H9 (cell line): ENCODE data around the gene PTEN. TPM values are rescaled to one million over a fixed set of nuclear protein-coding genes. Genes with fewer than 3 reads are reported as not detected.

Experiments used
- DNase-seq: peaks from one replicate; pipeline ENCODE4 v3.0.0-alpha.2; 2017
- H2AFZ ChIP-seq: one replicate; pipeline ENCODE4 v1.6.1; 2013; ENCODE audit warnings: mild to moderate bottlenecking, low read length, control low read depth, moderate library complexity
- H2AK5ac ChIP-seq: 2 replicates; pipeline ENCODE4 v1.6.1; 2013; ENCODE audit warnings: low read length, control low read depth, mixed read lengths; ENCODE audit not compliant: insufficient read length
- H2BK120ac ChIP-seq: one replicate; pipeline ENCODE4 v1.6.1; 2013; ENCODE audit warnings: low read depth, mild to moderate bottlenecking, low read length, control low read depth, inconsistent platforms; ENCODE audit not compliant: poor library complexity, severe bottlenecking
- H2BK12ac ChIP-seq: 2 replicates; pipeline ENCODE4 v1.6.1; 2013; ENCODE audit warnings: low read length, control low read depth, mixed read lengths, low read depth; ENCODE audit not compliant: insufficient read length
- H2BK15ac ChIP-seq: 2 replicates; pipeline ENCODE4 v1.6.1; 2013; ENCODE audit warnings: low read depth, low read length, control low read depth
- H2BK20ac ChIP-seq: one replicate; pipeline ENCODE4 v1.6.1; 2013; ENCODE audit warnings: low read depth, mild to moderate bottlenecking, low read length, control low read depth, inconsistent platforms; ENCODE audit not compliant: poor library complexity, severe bottlenecking
- H2BK5ac ChIP-seq: 2 replicates; pipeline ENCODE4 v1.6.1; 2013; ENCODE audit warnings: low read length, control low read depth, mixed read lengths; ENCODE audit not compliant: insufficient read length
- H3K14ac ChIP-seq: 2 replicates; pipeline ENCODE4 v1.6.1; 2013; ENCODE audit warnings: low read length, control low read depth; ENCODE audit not compliant: insufficient read depth
- H3K18ac ChIP-seq: 2 replicates; pipeline ENCODE4 v1.6.1; 2013; ENCODE audit warnings: low read depth, mild to moderate bottlenecking, mixed read lengths, low read length, control low read depth; ENCODE audit not compliant: insufficient read length
- H3K23ac ChIP-seq: 2 replicates; pipeline ENCODE4 v1.6.1; 2013; ENCODE audit warnings: low read length, control low read depth, mixed read lengths, low read depth; ENCODE audit not compliant: insufficient read length
- H3K23me2 ChIP-seq: 2 replicates; pipeline ENCODE4 v1.6.1; 2013; ENCODE audit warnings: low read depth, mild to moderate bottlenecking, mixed read lengths, low read length, control low read depth; ENCODE audit not compliant: insufficient read length, poor library complexity, severe bottlenecking
- H3K27ac ChIP-seq: 2 replicates; pipeline ENCODE4 v1.5.1; 2013; ENCODE audit warnings: low read length, control low read depth, mixed read lengths, low read depth; ENCODE audit not compliant: insufficient read length
- H3K27me3 ChIP-seq: 2 replicates; pipeline ENCODE4 v1.6.1; 2013; ENCODE audit warnings: low read length, control low read depth, inconsistent platforms; ENCODE audit not compliant: insufficient read depth
- H3K4ac ChIP-seq: 2 replicates; pipeline ENCODE4 v1.6.1; 2013; ENCODE audit warnings: low read depth, mild to moderate bottlenecking, control low read depth, inconsistent platforms, low read length, moderate library complexity
- H3K4me1 ChIP-seq: 2 replicates; pipeline ENCODE4 v1.6.1; 2013; ENCODE audit warnings: low read length, control low read depth, inconsistent platforms; ENCODE audit not compliant: insufficient read depth
- H3K4me2 ChIP-seq: 2 replicates; pipeline ENCODE4 v1.6.1; 2013; ENCODE audit warnings: low read length, control low read depth, mixed read lengths; ENCODE audit not compliant: insufficient read length, insufficient read depth
- H3K56ac ChIP-seq: 2 replicates; pipeline ENCODE4 v1.6.1; 2013; ENCODE audit warnings: low read depth, mild to moderate bottlenecking, mixed read lengths, low read length, control low read depth; ENCODE audit not compliant: insufficient read length
- H3K79me1 ChIP-seq: 2 replicates; pipeline ENCODE4 v1.6.1; 2013; ENCODE audit warnings: low read depth, mild to moderate bottlenecking, moderate library complexity, low read length, control low read depth, inconsistent platforms; ENCODE audit not compliant: insufficient read depth, poor library complexity, severe bottlenecking
- H3K79me2 ChIP-seq: 2 replicates; pipeline ENCODE4 v1.6.1; 2013; ENCODE audit warnings: low read length, control low read depth, inconsistent platforms; ENCODE audit not compliant: insufficient read depth
- H3K9ac ChIP-seq: 2 replicates; pipeline ENCODE4 v1.6.1; 2013; ENCODE audit warnings: low read length, control low read depth, mixed read lengths; ENCODE audit not compliant: insufficient read length; ENCODE audit errors: extremely low read depth
- H3K9me3 ChIP-seq: one replicate; pipeline ENCODE4 v1.6.1; 2013; ENCODE audit warnings: low read depth, low read length, inconsistent platforms; ENCODE audit not compliant: control insufficient read depth
- H3T11ph ChIP-seq: one replicate; pipeline ENCODE4 v1.6.1; 2013; ENCODE audit warnings: mild to moderate bottlenecking, low read length, control low read depth, inconsistent platforms
- H4K20me1 ChIP-seq: one replicate; pipeline ENCODE4 v1.6.1; 2013; ENCODE audit not compliant: control insufficient read depth, insufficient read length, insufficient read depth
- H4K5ac ChIP-seq: 2 replicates; pipeline ENCODE4 v1.6.1; 2013; ENCODE audit warnings: low read depth, mild to moderate bottlenecking, mixed read lengths, low read length, control low read depth; ENCODE audit not compliant: insufficient read length
- H4K8ac ChIP-seq: replicated peaks from 2 replicates; pipeline ENCODE4 v1.6.1; 2013; ENCODE audit warnings: low read length, control low read depth, mixed read lengths, low read depth; ENCODE audit not compliant: insufficient read length
- H4K91ac ChIP-seq: 2 replicates; pipeline ENCODE4 v1.6.1; 2013; ENCODE audit warnings: low read depth, mild to moderate bottlenecking, moderate library complexity, mixed read lengths, low read length, control low read depth; ENCODE audit not compliant: insufficient read length
- H3K27ac Mint-ChIP-seq, 3 experiments: 2 replicates in 2 of 3; 3 replicates in 1 of 3; pipeline ENCODE4 v1.8.0; 2020 to 2021; ENCODE audit warnings: mixed read lengths in 3 of 3, mild to moderate bottlenecking in 1 of 3, moderate library complexity in 1 of 3
- H3K27me3 Mint-ChIP-seq: 2 replicates; pipeline ENCODE4 v1.8.0; 2021; ENCODE audit warnings: low read depth, mild to moderate bottlenecking, moderate library complexity, mixed read lengths
- H3K36me3 Mint-ChIP-seq, 3 experiments: 2 replicates in 2 of 3; 3 replicates in 1 of 3; pipeline ENCODE4 v1.8.0; 2020 to 2021; ENCODE audit warnings: low read depth in 3 of 3, mixed read lengths in 3 of 3; ENCODE audit not compliant: insufficient read depth in 1 of 3
- H3K4me1 Mint-ChIP-seq, 2 experiments: 2 replicates each; pipeline ENCODE4 v1.8.0; 2020; ENCODE audit warnings: mixed read lengths in 2 of 2
- H3K4me3 Mint-ChIP-seq, 2 experiments: 2 replicates in 1 of 2; 3 replicates in 1 of 2; pipeline ENCODE4 v1.8.0; 2020 to 2021; ENCODE audit warnings: mild to moderate bottlenecking in 2 of 2, mixed read lengths in 2 of 2, moderate library complexity in 1 of 2
- H3K9me3 Mint-ChIP-seq, 2 experiments: 2 replicates in 1 of 2; 3 replicates in 1 of 2; pipeline ENCODE4 v1.8.0; 2020; ENCODE audit warnings: mild to moderate bottlenecking in 2 of 2, mixed read lengths in 2 of 2, moderate library complexity in 1 of 2
- WGBS: extraction: QIAGEN DNeasy Blood & Tissue Kit; methylation state at CpG from one replicate; pipeline ENCODE4 v1.1.7; 2013; ENCODE audit warnings: missing lambda C conversion rate, low lambda C conversion rate, mixed read lengths; ENCODE audit not compliant: insufficient read length; ENCODE audit errors: extremely low coverage; 5-methylcytosine and 5-hydroxymethylcytosine counted together
- total RNA-seq: library from RNA; stranded (reverse); gene quantifications from 2 replicates; pipeline ENCODE4 v1.2.1, GENCODE V29; 2021
- TF ChIP-seq, protein P1 (sequence below): fragments of 200-600 bp; sonication (generic); conservative IDR thresholded peaks from 3 replicates; pipeline ENCODE4 v1.8.0; 2021; ENCODE audit warnings: antibody characterized with exemption, mild to moderate bottlenecking

Gene PTEN
- total RNA-seq, 1 experiment from 2014 or later: 52.8 TPM

DNA sequence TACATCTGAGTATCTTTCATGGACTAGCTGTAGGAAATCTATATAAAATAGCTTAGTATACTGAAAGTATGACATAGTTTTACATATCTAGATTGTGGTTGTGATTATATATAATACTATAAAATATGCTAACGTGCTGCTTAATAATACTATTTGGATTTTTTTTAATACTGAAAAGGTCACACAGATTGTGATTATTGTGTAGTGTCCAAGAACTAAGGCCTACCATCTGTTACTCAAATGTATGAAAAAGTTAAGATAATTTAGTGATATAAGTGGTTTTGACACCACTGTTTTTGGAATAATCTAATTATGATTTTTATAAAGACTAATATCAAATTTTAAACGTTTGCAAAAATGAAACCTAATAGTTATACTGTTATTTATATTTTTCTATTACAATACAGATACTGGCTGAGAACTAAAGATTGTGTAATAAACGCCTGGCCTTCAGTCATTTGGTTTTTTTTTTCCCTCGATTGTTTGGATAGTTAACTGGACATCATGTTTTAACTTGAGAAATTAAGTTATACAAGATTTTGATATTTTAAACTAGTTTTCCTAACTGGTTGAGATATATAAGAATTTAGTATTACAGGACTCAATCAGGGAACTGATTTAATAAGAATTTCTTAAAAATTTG lies 12.6 kb downstream of the PTEN start:
- TF ChIP-seq, protein P1, sequence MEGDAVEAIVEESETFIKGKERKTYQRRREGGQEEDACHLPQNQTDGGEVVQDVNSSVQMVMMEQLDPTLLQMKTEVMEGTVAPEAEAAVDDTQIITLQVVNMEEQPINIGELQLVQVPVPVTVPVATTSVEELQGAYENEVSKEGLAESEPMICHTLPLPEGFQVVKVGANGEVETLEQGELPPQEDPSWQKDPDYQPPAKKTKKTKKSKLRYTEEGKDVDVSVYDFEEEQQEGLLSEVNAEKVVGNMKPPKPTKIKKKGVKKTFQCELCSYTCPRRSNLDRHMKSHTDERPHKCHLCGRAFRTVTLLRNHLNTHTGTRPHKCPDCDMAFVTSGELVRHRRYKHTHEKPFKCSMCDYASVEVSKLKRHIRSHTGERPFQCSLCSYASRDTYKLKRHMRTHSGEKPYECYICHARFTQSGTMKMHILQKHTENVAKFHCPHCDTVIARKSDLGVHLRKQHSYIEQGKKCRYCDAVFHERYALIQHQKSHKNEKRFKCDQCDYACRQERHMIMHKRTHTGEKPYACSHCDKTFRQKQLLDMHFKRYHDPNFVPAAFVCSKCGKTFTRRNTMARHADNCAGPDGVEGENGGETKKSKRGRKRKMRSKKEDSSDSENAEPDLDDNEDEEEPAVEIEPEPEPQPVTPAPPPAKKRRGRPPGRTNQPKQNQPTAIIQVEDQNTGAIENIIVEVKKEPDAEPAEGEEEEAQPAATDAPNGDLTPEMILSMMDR: no peak
- no peak overlapping the region for H3K27ac ChIP-seq
- no peak overlapping the region for H2BK5ac ChIP-seq
- Mint-ChIP-seq H3K4me3 (no peak overlapping the region), H3K36me3 (peaks cover 15 to 21% (median 17%) of the 10 kb centered on the region in 3 experiments; a peak in 6 of 7 replicates), H3K9me3 (peaks cover under 1 to 4% of the 10 kb centered on the region in 2 experiments; a peak in 2 of 5 replicates), H3K4me1 (peaks cover 12 to 18% of the 10 kb centered on the region in 2 experiments; a peak in 3 of 4 replicates), H3K27me3 (no peaks in the 10 kb centered on the region), H3K27ac (no peak overlapping the region; a peak in 1 of 7 replicates)
- no peak overlapping the region for H3K4me2 ChIP-seq
- no peak overlapping the region for H3K23ac ChIP-seq
- H3K27me3 ChIP-seq: no peaks in the 10 kb centered on the region
- no peak overlapping the region for H3K14ac ChIP-seq
- no peaks in the 10 kb centered on the region for H3K23me2 ChIP-seq
- no peak overlapping the region for H3K4ac ChIP-seq
- peaks cover 16% of the 10 kb centered on the region; the same call in 1 of the 2 replicates for H3K79me2 ChIP-seq
- no peak for DNase-seq
- H2BK20ac ChIP-seq: no peak overlapping the region
- no peak overlapping the region for H4K5ac ChIP-seq
- no peak overlapping the region for H3K56ac ChIP-seq
- no peak overlapping the region for H2AK5ac ChIP-seq
- WGBS: no CpG with 5 or more reads among the region's 4 CpGs
- H4K8ac ChIP-seq: no peak overlapping the region
- H4K20me1 ChIP-seq: no peaks in the 10 kb centered on the region
- no peaks in the 10 kb centered on the region; the same call in 1 of the 2 replicates for H3K4me1 ChIP-seq
- H2BK12ac ChIP-seq: no peak overlapping the region
- H3K9me3 ChIP-seq: no peaks in the 10 kb centered on the region
- no peak overlapping the region for H3K9ac ChIP-seq
- H2AFZ ChIP-seq: no peak overlapping the region
- H2BK15ac ChIP-seq: no peak overlapping the region
- peaks cover 6% of the 10 kb centered on the region for H3K79me1 ChIP-seq
- no peak overlapping the region for H4K91ac ChIP-seq
- no peak overlapping the region for H2BK120ac ChIP-seq
- no peak overlapping the region for H3T11ph ChIP-seq
- H3K18ac ChIP-seq: no peak overlapping the region
